Measurements from ENCODE around the gene ZNF362. TPM values are rescaled to one million over a fixed set of nuclear protein-coding genes. Genes with fewer than 3 reads are reported as not detected.
A peak's percentile ranks its signal among the peaks of the same experiment; 100 is the strongest.

ZNF362 gene
- total and polyA plus RNA-seq, 4 donors, result 2.3 to 6.3 (median 5.4) TPM

DNA sequence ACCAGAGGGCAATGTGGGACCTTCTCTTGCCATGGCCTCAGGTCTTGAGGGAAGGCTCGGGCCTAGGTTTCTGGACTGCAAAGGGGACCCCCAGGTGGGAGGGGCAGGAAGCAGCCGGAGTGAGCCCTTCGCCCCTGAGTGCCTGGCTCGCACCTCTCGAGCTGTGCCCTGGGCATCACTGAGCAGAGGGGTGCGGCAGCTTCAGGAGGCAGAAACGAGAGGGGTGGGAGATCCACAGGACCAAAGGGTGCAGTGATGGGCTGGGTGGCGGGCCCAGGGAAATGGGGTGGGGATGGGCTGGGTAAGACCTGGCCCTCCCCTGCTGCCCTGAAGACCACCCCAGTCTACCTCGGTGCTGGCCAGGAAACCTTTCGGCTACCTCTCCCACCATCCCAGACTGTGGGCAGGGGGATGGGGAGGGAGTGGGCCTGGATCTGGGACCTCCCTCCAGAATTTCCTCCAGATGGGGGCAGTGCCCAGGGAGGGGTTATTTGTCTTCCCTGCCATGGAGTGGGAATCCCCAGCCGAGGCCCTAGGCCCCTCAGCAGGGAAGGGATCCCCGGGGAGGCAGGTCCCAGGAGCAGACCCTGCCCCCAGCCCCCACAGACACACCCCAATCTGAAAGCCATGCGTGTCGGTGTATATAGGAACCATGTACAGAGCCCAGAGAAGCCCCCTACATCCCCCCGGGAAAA lies 43.3 kb downstream of the ZNF362 start:
- Histone ChIP-seq H3K9ac (ENCODE audit: low read depth in 1 of 2, low read length in 2 of 2) (no peak overlapping the region), H3K36me3 (ENCODE audit: control insufficient read depth in 4 of 4, insufficient read depth in 3 of 4, low read depth in 1 of 4, low read length in 3 of 4) (no peaks in the 10 kb centered on the region), H3K4me1 (ENCODE audit: control insufficient read depth in 4 of 4, insufficient read depth in 4 of 4, low read length in 3 of 4) (peaks cover 6 to 30% (median 18%) of the 10 kb centered on the region in 4 donors), H3K27me3 (ENCODE audit: control insufficient read depth in 4 of 4, insufficient read depth in 4 of 4, low read length in 3 of 4) (no peaks in the 10 kb centered on the region), H3K9me3 (ENCODE audit: control insufficient read depth in 4 of 4, low read length in 3 of 4) (no peaks in the 10 kb centered on the region), H3K4me3 (ENCODE audit: low read depth in 1 of 3, low read length in 3 of 3) (no peak overlapping the region), H3K27ac (ENCODE audit: low read depth in 1 of 2, low read length in 2 of 2) (no peak overlapping the region)
- TF ChIP-seq TAF1 (conservative IDR thresholded peaks at IDR 0.05), result no peak
- no peak for TF ChIP-seq FOXA2 (IDR thresholded peaks at IDR 0.05)
- TF ChIP-seq, protein P1, sequence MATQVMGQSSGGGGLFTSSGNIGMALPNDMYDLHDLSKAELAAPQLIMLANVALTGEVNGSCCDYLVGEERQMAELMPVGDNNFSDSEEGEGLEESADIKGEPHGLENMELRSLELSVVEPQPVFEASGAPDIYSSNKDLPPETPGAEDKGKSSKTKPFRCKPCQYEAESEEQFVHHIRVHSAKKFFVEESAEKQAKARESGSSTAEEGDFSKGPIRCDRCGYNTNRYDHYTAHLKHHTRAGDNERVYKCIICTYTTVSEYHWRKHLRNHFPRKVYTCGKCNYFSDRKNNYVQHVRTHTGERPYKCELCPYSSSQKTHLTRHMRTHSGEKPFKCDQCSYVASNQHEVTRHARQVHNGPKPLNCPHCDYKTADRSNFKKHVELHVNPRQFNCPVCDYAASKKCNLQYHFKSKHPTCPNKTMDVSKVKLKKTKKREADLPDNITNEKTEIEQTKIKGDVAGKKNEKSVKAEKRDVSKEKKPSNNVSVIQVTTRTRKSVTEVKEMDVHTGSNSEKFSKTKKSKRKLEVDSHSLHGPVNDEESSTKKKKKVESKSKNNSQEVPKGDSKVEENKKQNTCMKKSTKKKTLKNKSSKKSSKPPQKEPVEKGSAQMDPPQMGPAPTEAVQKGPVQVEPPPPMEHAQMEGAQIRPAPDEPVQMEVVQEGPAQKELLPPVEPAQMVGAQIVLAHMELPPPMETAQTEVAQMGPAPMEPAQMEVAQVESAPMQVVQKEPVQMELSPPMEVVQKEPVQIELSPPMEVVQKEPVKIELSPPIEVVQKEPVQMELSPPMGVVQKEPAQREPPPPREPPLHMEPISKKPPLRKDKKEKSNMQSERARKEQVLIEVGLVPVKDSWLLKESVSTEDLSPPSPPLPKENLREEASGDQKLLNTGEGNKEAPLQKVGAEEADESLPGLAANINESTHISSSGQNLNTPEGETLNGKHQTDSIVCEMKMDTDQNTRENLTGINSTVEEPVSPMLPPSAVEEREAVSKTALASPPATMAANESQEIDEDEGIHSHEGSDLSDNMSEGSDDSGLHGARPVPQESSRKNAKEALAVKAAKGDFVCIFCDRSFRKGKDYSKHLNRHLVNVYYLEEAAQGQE (IDR thresholded peaks at IDR 0.05), result no peak
- TF ChIP-seq RAD21 (IDR thresholded peaks at IDR 0.05), result no peak
- no peak for TF ChIP-seq JUND (IDR thresholded peaks at IDR 0.05)
- no peak for TF ChIP-seq GABPA (IDR thresholded peaks at IDR 0.05 in 1 of 2, conservative IDR thresholded peaks at IDR 0.05 in 1 of 2)
- TF ChIP-seq, protein P2, sequence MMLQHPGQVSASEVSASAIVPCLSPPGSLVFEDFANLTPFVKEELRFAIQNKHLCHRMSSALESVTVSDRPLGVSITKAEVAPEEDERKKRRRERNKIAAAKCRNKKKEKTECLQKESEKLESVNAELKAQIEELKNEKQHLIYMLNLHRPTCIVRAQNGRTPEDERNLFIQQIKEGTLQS (IDR thresholded peaks at IDR 0.05), result no peak
- 97% methylated on average over 15 of the region's 15 CpGs for WGBS
- no peak for DNase-seq (ENCODE audit: low spot score)

DNA sequence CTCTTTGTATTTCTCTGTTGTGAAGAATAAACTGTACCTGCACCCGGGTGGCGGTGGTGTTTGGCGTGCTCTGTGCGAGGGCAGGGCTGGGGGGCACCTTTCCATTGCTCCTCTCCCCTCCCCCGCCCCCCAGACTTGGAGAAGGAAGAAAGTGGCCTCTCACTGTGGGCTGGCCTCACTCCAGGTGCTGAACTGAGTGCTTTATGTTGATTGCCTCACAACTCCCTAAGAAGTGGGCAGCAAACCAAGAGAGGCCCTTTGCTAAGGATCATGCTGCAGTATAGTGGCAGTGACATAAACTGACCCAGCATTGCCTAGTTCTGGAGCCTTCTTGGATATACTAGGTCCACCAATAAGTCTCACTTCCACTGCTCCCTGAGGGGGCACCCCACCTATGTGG lies 44.4 kb downstream of the ZNF362 start:
- WGBS, result 90% methylated on average over 5 of the region's 5 CpGs
- Histone ChIP-seq H3K27me3 (ENCODE audit: control insufficient read depth in 4 of 4, insufficient read depth in 4 of 4, low read length in 3 of 4) (no peaks in the 10 kb centered on the region), H3K36me3 (ENCODE audit: control insufficient read depth in 4 of 4, insufficient read depth in 3 of 4, low read depth in 1 of 4, low read length in 3 of 4) (no peaks in the 10 kb centered on the region), H3K9ac (ENCODE audit: low read depth in 1 of 2, low read length in 2 of 2) (no peak overlapping the region), H3K27ac (ENCODE audit: low read depth in 1 of 2, low read length in 2 of 2) (no peak overlapping the region), H3K4me1 (ENCODE audit: control insufficient read depth in 4 of 4, insufficient read depth in 4 of 4, low read length in 3 of 4) (peaks cover 6 to 28% (median 16%) of the 10 kb centered on the region in 4 donors), H3K4me3 (ENCODE audit: low read depth in 1 of 3, low read length in 3 of 3) (no peak overlapping the region), H3K9me3 (ENCODE audit: control insufficient read depth in 4 of 4, low read length in 3 of 4) (no peaks in the 10 kb centered on the region)
- DNase-seq (ENCODE audit: low spot score), result no peak
- no peak for TF ChIP-seq YY1 (IDR thresholded peaks at IDR 0.05)

DNA sequence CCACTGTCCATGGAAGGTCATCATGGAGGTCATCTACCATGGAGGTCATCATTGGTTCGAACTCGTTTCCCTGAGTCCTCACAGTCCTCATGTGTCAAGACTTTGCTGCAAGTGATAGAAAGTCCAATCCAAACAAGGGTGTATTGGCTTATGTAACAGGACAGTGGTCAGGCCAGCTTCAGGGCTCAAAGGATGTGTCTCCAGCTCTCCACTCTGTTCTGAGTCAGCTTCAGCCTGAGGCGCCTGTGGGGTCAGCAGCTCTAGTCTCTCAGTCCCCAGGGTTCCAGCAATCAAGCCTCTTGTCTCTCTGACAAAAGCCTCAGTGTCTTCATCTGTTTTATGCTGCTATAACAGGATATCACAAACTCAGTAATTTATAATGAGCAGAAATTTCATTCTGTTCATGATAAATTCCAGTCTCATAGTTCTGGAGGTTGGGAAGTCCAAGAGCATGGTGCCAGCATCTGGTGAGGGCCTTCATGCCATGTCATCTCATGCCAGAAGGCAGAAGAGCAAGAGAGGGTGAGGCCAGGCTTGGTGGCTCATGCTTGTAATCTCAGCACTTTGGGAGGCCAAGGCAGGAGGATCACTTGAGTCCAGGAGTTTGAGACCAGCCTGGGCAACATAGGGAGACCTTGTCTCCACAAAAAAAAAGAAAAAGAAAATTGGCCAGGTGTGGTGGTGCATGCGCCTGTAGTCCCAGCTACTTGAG lies 45.1 kb downstream of the ZNF362 start:
- DNase-seq (ENCODE audit: low spot score), result no peak
- Histone ChIP-seq H3K9ac (ENCODE audit: low read depth in 1 of 2, low read length in 2 of 2) (no peak overlapping the region), H3K9me3 (ENCODE audit: control insufficient read depth in 4 of 4, low read length in 3 of 4) (no peaks in the 10 kb centered on the region), H3K27me3 (ENCODE audit: control insufficient read depth in 4 of 4, insufficient read depth in 4 of 4, low read length in 3 of 4) (no peaks in the 10 kb centered on the region), H3K4me1 (ENCODE audit: control insufficient read depth in 4 of 4, insufficient read depth in 4 of 4, low read length in 3 of 4) (peaks cover 3 to 21% (median 8%) of the 10 kb centered on the region in 4 donors), H3K4me3 (ENCODE audit: low read depth in 1 of 3, low read length in 3 of 3) (no peak overlapping the region), H3K36me3 (ENCODE audit: control insufficient read depth in 4 of 4, insufficient read depth in 3 of 4, low read depth in 1 of 4, low read length in 3 of 4) (no peaks in the 10 kb centered on the region), H3K27ac (ENCODE audit: low read depth in 1 of 2, low read length in 2 of 2) (no peak overlapping the region)
- peak; percentile 12 to 14 for TF ChIP-seq HNF4A (conservative IDR thresholded peaks at IDR 0.05)
- TF ChIP-seq, protein P3, sequence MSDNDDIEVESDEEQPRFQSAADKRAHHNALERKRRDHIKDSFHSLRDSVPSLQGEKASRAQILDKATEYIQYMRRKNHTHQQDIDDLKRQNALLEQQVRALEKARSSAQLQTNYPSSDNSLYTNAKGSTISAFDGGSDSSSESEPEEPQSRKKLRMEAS (IDR thresholded peaks at IDR 0.05), result no peak
- 62% methylated on average over 4 of the region's 4 CpGs for WGBS

All from liver (tissue), 9 donors.